ENCODE measurements around the gene PICK1. TPM values are rescaled to one million over a fixed set of nuclear protein-coding genes. Genes with fewer than 3 reads are reported as not detected.
A peak's percentile ranks its signal among the peaks of the same experiment; 100 is the strongest.
"Not testable (repeated sequence)": the region's sequence is repeated elsewhere in the genome, so short reads cannot be mapped to it uniquely, and the experiment has no call there.

The PICK1 gene
- total RNA-seq, 2 donors from 2014 or later = 33.9 to 56.2 TPM

DNA sequence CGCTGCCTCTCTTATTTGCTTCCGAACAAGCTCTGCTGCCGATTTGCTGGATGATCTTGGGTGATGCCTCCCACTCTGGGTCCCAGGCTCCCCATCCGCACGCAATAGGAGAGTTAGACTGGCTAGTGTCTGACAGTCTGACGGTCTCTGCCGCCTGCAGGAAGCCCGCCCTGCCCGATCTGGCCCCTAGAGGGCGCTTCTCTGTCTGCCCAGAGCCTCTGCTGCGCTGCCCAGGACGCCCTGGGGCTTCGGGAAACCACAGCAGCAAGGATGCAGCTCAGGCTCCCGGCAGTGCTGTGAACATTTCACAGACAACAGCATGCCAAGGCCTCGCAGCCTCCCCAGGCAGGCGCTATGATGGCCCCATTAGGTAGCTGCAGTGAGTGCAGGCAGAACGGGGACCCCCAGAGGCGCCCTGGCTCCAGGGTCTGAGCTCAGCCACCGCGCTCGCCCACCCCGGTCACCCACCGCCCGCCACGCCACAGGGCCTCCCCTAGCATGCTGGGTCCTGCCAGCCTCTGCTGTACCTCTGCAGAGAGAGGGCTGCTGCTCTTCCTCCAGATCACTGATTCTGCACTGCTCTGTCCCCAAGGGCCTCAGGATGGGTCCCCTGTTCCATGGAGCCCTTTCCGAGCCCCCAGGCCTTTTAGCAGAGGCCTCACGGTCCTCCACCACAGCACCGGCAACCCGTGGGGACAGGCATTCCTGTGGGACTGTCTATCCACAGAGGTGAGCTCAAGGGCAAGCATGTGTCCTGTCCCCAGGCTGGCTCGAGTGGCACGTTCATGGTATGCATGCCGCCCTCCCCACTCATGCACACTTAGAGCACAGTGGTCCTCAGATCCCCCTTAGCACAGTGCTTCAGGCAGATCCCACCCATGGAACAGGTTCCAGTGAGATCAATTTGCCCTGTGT is 57.5 kb downstream of the PICK1 start:
- Histone ChIP-seq H3K4me3 (no peak overlapping the region), H3K27ac (no peak overlapping the region)

DNA sequence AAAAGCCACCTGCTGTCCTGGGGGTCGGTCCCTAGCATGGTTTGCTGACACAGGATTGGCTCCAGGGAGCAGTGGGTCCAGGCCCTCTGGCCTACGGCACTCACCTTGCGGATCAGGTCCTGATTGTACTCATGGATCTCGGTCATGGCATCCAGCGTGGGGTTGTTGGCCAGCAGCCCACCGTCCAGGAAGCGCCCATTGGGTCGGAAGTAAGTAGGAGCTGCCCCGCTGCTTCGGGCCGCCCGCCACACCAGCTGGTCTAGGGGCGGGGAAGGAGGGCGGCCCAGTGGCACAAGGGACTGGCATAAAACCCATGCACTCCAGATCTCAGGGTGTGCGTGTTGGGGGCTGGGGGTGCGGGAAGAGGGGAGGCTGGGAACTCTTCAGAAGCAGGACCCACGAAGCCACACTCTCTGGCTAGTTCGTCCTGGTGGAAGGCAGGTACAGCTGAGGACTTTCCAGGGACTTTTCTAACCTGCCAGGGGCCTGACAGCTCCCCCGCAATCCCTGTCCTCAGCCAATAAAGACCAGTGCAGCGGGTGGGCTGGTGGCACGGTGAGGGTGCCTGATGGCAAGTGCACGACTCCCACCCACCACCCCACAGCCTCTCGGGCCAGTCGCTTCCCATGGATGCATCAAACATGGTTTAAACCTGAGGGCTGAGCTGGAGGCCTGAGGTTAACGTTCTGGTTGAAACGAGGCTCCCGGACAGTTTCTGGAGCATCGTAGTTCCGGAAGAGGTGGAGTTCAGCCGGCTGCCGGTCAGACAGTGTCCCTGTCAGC is 58.4 kb downstream of the PICK1 start:
- Histone ChIP-seq H3K9me3 (no peaks in the 10 kb centered on the region), H3K36me3 (no peaks in the 10 kb centered on the region), H3K4me1 (ENCODE audit: control insufficient read depth in 1 of 2, low read depth in 2 of 2) (peaks cover 0 to 15% of the 10 kb centered on the region in 2 donors), H3K4me3 (no peak overlapping the region), H3K27me3 (replicated peaks; ENCODE audit: insufficient read depth) (no peaks in the 10 kb centered on the region), H3K27ac (no peak overlapping the region)
- TF ChIP-seq, protein P1, sequence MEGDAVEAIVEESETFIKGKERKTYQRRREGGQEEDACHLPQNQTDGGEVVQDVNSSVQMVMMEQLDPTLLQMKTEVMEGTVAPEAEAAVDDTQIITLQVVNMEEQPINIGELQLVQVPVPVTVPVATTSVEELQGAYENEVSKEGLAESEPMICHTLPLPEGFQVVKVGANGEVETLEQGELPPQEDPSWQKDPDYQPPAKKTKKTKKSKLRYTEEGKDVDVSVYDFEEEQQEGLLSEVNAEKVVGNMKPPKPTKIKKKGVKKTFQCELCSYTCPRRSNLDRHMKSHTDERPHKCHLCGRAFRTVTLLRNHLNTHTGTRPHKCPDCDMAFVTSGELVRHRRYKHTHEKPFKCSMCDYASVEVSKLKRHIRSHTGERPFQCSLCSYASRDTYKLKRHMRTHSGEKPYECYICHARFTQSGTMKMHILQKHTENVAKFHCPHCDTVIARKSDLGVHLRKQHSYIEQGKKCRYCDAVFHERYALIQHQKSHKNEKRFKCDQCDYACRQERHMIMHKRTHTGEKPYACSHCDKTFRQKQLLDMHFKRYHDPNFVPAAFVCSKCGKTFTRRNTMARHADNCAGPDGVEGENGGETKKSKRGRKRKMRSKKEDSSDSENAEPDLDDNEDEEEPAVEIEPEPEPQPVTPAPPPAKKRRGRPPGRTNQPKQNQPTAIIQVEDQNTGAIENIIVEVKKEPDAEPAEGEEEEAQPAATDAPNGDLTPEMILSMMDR (IDR thresholded peaks at IDR 0.05) = no peak
- DNase-seq (ENCODE audit: low spot score) (no peak), ATAC-seq (ENCODE audit: insufficient number of reproducible peaks, low FRiP score, low read depth) (no peak)

More for the DNA sequence above, 57.5 kb downstream of the PICK1 start:
- Histone ChIP-seq H3K36me3 (no peaks in the 10 kb centered on the region), H3K9me3 (no peaks in the 10 kb centered on the region), H3K4me1 (ENCODE audit: control insufficient read depth in 1 of 2, low read depth in 2 of 2) (peaks cover 0 to 22% of the 10 kb centered on the region in 2 donors), H3K27me3 (replicated peaks; ENCODE audit: insufficient read depth) (no peaks in the 10 kb centered on the region)
- peak; percentile 37 for DNase-seq (ENCODE audit: low spot score)
- TF ChIP-seq, protein P1 (IDR thresholded peaks at IDR 0.05) = peak; percentile 97
- ATAC-seq (ENCODE audit: insufficient number of reproducible peaks, low FRiP score, low read depth) = peak; percentile 35

DNA sequence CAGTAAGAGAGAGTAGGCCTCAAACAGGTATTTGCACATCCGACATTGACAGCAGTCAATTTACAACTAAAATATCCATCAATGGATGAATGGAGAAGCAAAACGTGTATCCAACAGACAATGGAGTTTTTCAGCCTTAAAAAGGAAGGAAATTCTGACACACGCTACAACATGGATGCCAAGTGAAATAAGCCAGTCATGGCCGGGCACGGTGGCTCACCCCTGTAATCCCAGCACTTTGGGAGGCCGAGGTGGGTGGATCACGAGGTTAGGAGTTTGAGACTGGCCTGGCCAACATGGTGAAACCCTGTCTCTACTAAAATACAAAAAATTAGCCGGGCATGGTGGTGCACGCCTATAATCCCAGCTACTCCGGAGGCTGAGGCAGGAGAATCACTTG is 60.4 kb downstream of the PICK1 start:
- peaks cover 0 to 13% of the 10 kb centered on the region in 2 donors for H3K4me1 ChIP-seq (ENCODE audit: control insufficient read depth in 1 of 2, low read depth in 2 of 2)
- ATAC-seq (ENCODE audit: insufficient number of reproducible peaks, low FRiP score, low read depth) = not testable (repeated sequence)

DNA sequence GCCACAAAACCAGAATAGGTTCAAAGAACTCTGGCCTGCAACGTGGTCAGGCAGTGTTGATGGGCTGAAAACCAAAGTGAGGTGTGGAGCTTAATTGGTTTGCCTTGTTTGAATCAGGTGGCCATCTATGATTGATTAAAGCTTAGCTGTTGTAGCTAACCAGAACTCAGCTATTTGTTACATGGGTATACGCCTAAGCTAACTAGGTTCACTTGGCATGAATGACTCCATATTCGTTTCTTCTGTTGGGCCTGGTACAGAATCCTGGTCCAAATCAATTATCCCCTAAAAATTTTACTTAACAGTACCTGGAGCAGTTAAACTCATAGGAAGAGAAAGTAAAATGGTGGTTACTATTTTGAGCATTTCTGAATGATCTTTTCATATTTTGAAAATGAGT is 61.0 kb downstream of the PICK1 start:
- Histone ChIP-seq H3K4me1 (ENCODE audit: control insufficient read depth in 1 of 2, low read depth in 2 of 2) (peaks cover 0 to 13% of the 10 kb centered on the region in 2 donors), H3K27me3 (replicated peaks; ENCODE audit: insufficient read depth) (no peaks in the 10 kb centered on the region), H3K27ac (no peak overlapping the region), H3K9me3 (no peaks in the 10 kb centered on the region), H3K36me3 (no peaks in the 10 kb centered on the region), H3K4me3 (no peak overlapping the region)
- no peak for DNase-seq (ENCODE audit: low spot score)
- ATAC-seq (ENCODE audit: insufficient number of reproducible peaks, low FRiP score, low read depth) = no peak
- TF ChIP-seq, protein P1 (IDR thresholded peaks at IDR 0.05) = no peak

More for the DNA sequence above, 60.4 kb downstream of the PICK1 start:
- not testable (repeated sequence) for H3K27me3 ChIP-seq (replicated peaks; ENCODE audit: insufficient read depth); H3K9me3 ChIP-seq; H3K4me3 ChIP-seq; H3K36me3 ChIP-seq; DNase-seq (ENCODE audit: low spot score); H3K27ac ChIP-seq

DNA sequence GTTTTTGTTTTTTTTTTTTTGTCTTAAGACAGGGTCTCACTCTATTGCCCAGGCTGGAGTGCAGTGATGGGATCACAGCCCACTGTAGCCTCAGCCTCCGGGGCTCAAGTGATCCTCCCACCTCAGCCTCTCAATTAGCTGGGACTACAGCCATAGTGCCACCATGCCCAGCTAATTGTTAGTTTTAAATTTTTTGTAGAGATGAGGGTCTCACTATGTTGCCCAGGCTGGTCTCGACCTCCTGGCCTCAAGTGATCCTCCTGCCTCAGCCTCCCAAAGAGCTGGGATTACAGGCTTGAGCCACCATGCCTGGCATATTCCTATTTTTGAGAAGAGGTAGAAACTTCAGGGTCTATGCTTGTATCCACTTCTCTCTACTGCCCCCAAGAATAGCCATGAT is 61.5 kb downstream of the PICK1 start:
- not testable (repeated sequence) for H3K36me3 ChIP-seq; H3K4me3 ChIP-seq; DNase-seq (ENCODE audit: low spot score); H3K27ac ChIP-seq; H3K9me3 ChIP-seq; H3K27me3 ChIP-seq (replicated peaks; ENCODE audit: insufficient read depth); ATAC-seq (ENCODE audit: insufficient number of reproducible peaks, low FRiP score, low read depth)
- peaks cover 0 to 11% of the 10 kb centered on the region in 2 donors for H3K4me1 ChIP-seq (ENCODE audit: control insufficient read depth in 1 of 2, low read depth in 2 of 2)
